Left ventricle myocardium inferior (tissue), 1 donor: Measurements from ENCODE around the gene INSYN1. TPM values are rescaled to one million over a fixed set of nuclear protein-coding genes. Genes with fewer than 3 reads are reported as not detected.

Source experiments
- DNase-seq: peaks from one replicate; pipeline ENCODE4 v3.0.0-alpha.2; 2020
- H3K27ac ChIP-seq: fragments of 200-600 bp; replicated peaks from 2 replicates; pipeline ENCODE4 v1.8.0; 2021
- H3K27me3 ChIP-seq: fragments of 200-600 bp; 2 replicates; pipeline ENCODE4 v1.8.0; 2021; ENCODE audit warnings: low read depth
- H3K36me3 ChIP-seq: fragments of 200-600 bp; 2 replicates; pipeline ENCODE4 v1.8.0; 2021
- H3K4me1 ChIP-seq: fragments of 200-600 bp; 2 replicates; pipeline ENCODE4 v1.8.0; 2021
- H3K4me3 ChIP-seq: fragments of 200-600 bp; 2 replicates; pipeline ENCODE4 v1.8.0; 2021; ENCODE audit warnings: mild to moderate bottlenecking, moderate library complexity
- H3K9me3 ChIP-seq: fragments of 200-600 bp; replicated peaks from 2 replicates; pipeline ENCODE4 v1.8.0; 2021
- intact Hi-C: fragments of 100-400 bp; cut with micrococcal nuclease; formaldehyde crosslinking; loops from one replicate; pipeline ENCODE4 v1.11.0; 2022
- total RNA-seq: library from RNA; stranded (reverse); fragmentation: NEBNext Ultra II Directional; extraction: Animal tissue kit (Norgen Biotek cat#: 25700); gene quantifications from one replicate; pipeline ENCODE4 v1.2.1, GENCODE V29; 2021
- TF ChIP-seq, protein P1 (sequence below): fragments of 200-600 bp; IDR thresholded peaks from 2 replicates; pipeline ENCODE4 v1.8.0; 2021; ENCODE audit warnings: antibody characterized with exemption, mild to moderate bottlenecking, borderline replicate concordance
- donor health status: DM: no; HTN: yes; CAD: no; lungs with severe emphysema.

The INSYN1 gene
- total RNA-seq, 1 donor from 2014 or later = 121 TPM

- intact Hi-C loops = no loop called here
- no peaks in the 10 kb centered on the region for H3K9me3 ChIP-seq
- peaks cover 42% of the 10 kb centered on the region for H3K27me3 ChIP-seq
- no peaks in the 10 kb centered on the region for H3K36me3 ChIP-seq
- no peak overlapping the region for H3K4me3 ChIP-seq
- DNase-seq = no peak
- TF ChIP-seq, protein P1, sequence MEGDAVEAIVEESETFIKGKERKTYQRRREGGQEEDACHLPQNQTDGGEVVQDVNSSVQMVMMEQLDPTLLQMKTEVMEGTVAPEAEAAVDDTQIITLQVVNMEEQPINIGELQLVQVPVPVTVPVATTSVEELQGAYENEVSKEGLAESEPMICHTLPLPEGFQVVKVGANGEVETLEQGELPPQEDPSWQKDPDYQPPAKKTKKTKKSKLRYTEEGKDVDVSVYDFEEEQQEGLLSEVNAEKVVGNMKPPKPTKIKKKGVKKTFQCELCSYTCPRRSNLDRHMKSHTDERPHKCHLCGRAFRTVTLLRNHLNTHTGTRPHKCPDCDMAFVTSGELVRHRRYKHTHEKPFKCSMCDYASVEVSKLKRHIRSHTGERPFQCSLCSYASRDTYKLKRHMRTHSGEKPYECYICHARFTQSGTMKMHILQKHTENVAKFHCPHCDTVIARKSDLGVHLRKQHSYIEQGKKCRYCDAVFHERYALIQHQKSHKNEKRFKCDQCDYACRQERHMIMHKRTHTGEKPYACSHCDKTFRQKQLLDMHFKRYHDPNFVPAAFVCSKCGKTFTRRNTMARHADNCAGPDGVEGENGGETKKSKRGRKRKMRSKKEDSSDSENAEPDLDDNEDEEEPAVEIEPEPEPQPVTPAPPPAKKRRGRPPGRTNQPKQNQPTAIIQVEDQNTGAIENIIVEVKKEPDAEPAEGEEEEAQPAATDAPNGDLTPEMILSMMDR = no peak
- peaks cover 50% of the 10 kb centered on the region for H3K4me1 ChIP-seq
- no peak overlapping the region for H3K27ac ChIP-seq
Observed at GRCh38 chr15:73749533-73749932, 3.6 kb downstream of the INSYN1 start.

GRCh38 chr15:73748730-73749129 lies 4.4 kb downstream of the INSYN1 start:
- H3K27me3 ChIP-seq = peaks cover 34% of the 10 kb centered on the region
- no peaks in the 10 kb centered on the region for H3K36me3 ChIP-seq
- DNase-seq = no peak
- intact Hi-C loops = no loop called here
- peaks cover 51% of the 10 kb centered on the region for H3K4me1 ChIP-seq
- H3K27ac ChIP-seq = no peak overlapping the region
- TF ChIP-seq, protein P1 = no peak
- no peaks in the 10 kb centered on the region for H3K9me3 ChIP-seq
- no peak overlapping the region for H3K4me3 ChIP-seq

- intact Hi-C loops = no loop called here
- Histone ChIP-seq H3K4me3 (no peak overlapping the region), H3K36me3 (no peaks in the 10 kb centered on the region), H3K27ac (no peak overlapping the region), H3K9me3 (no peaks in the 10 kb centered on the region), H3K27me3 (peaks cover 28% of the 10 kb centered on the region), H3K4me1 (peaks cover 53% of the 10 kb centered on the region)
- TF ChIP-seq, protein P1 = no peak
- no peak for DNase-seq
Observed at GRCh38 chr15:73747847-73748590, 5.1 kb downstream of the INSYN1 start.

GRCh38 chr15:73746883-73747282 lies 6.3 kb downstream of the INSYN1 start:
- intact Hi-C loops = no loop called here
- H3K4me3 ChIP-seq = no peak overlapping the region
- H3K4me1 ChIP-seq = peaks cover 54% of the 10 kb centered on the region
- no peaks in the 10 kb centered on the region for H3K36me3 ChIP-seq
- no peaks in the 10 kb centered on the region for H3K9me3 ChIP-seq
- peak overlapping the region; percentile 30 for H3K27ac ChIP-seq
- TF ChIP-seq, protein P1 = no peak
- no peak for DNase-seq
- peaks cover 18% of the 10 kb centered on the region for H3K27me3 ChIP-seq

- DNase-seq = no peak
- Histone ChIP-seq H3K27me3 (peaks cover 12% of the 10 kb centered on the region), H3K9me3 (no peaks in the 10 kb centered on the region), H3K27ac (no peak overlapping the region), H3K4me1 (peaks cover 54% of the 10 kb centered on the region), H3K36me3 (no peaks in the 10 kb centered on the region), H3K4me3 (no peak overlapping the region)
- intact Hi-C loops = no loop called here
- TF ChIP-seq, protein P1 = no peak
Observed at GRCh38 chr15:73746261-73746660, 6.9 kb downstream of the INSYN1 start.
